SK-N-SH treated with all-trans-retinoic acid at 6 μM for 48 hours (cell line): Measurements from ENCODE around the gene SYNE2.

ENCODE experiments used
- ARNTL ChIP-seq: fragments of 450-650 bp; formaldehyde crosslinking; IDR thresholded peaks from 2 replicates; pipeline ENCODE4 v1.5.0; 2020; ENCODE audit warnings: low read depth, mild to moderate bottlenecking, moderate library complexity, borderline replicate concordance
- BACH2 ChIP-seq: fragments of 250-450 bp; sonication (Bioruptor Pico); IDR thresholded peaks from 2 replicates; pipeline ENCODE4 v1.9.0; 2021; ENCODE audit warnings: mild to moderate bottlenecking, borderline replicate concordance
- CSDC2 ChIP-seq: fragments of 250-450 bp; sonication (Bioruptor Pico); IDR thresholded peaks from 2 replicates; pipeline ENCODE4 v1.5.0; 2020; ENCODE audit warnings: mild to moderate bottlenecking, moderate library complexity
- ESRRG ChIP-seq: fragments of 250-450 bp; sonication (Bioruptor Pico); IDR thresholded peaks from 2 replicates; pipeline ENCODE4 v1.6.1; 2021; ENCODE audit warnings: mild to moderate bottlenecking
- RARB ChIP-seq: fragments of 250-450 bp; sonication (Bioruptor Pico); IDR thresholded peaks from 2 replicates; pipeline ENCODE4 v1.8.0; 2021; ENCODE audit warnings: mild to moderate bottlenecking, moderate library complexity
- ZC3H10 ChIP-seq: fragments of 250-450 bp; sonication (Bioruptor Pico); IDR thresholded peaks from 2 replicates; pipeline ENCODE4 v1.5.1; 2021; ENCODE audit warnings: mild to moderate bottlenecking, moderate library complexity
- ZFP30 ChIP-seq: fragments of 450-650 bp; formaldehyde crosslinking; IDR thresholded peaks from 2 replicates; pipeline ENCODE4 v1.5.0; 2022; ENCODE audit warnings: mild to moderate bottlenecking, moderate library complexity
- ZNF70 ChIP-seq: fragments of 450-650 bp; formaldehyde crosslinking; IDR thresholded peaks from 2 replicates; pipeline ENCODE4 v1.5.0; 2020; ENCODE audit warnings: mild to moderate bottlenecking, moderate library complexity
- ZNF8 ChIP-seq: fragments of 450-650 bp; formaldehyde crosslinking; IDR thresholded peaks from 2 replicates; pipeline ENCODE4 v1.5.0; 2020; ENCODE audit warnings: mild to moderate bottlenecking, moderate library complexity
- TF ChIP-seq, protein P1 (sequence below): fragments of 250-450 bp; sonication (Bioruptor Pico); IDR thresholded peaks from 2 replicates; pipeline ENCODE4 v1.5.1; 2020; ENCODE audit warnings: low read depth, mild to moderate bottlenecking, moderate library complexity
- TF ChIP-seq, protein P2 (sequence below): fragments of 250-450 bp; sonication (Bioruptor Pico); IDR thresholded peaks from 2 replicates; pipeline ENCODE4 v1.8.0; 2020; ENCODE audit warnings: mild to moderate bottlenecking, moderate library complexity, borderline replicate concordance

DNA sequence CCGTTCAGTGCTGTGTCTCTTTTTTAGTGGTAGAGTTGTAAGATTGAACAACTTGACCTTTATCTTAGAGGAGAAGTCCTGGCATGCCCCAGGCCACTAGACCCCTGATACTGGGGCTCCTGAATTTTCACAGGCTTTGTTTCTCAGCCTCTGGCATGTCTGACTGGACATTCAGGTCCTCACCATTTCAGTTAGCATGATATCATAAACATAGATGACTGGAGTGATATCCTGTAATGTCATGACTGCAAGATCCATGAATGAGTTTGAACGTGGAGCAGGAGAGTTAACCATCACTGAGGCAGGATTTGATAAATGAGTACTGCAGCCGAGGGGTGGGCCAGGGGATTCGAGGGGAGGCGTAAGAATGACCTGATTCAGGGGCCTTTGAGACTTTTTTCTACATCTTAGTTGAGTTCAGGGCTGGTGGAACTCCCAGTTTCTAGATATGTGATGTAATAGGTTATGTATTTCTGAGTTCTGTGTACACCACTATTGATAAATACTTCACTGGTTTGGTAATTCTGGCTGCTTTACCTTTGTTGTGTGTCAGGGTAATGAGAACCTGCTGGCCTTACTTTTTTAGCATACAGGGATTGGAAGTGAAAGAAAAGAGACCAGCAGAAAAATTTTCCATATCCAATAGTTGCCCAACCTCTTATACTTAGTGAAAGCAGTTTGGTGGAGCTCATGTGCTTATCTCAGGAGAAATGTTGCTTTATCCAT, 217.0 kb downstream of the SYNE2 start:
- TF ChIP-seq ARNTL, result no peak
- TF ChIP-seq, protein P1, sequence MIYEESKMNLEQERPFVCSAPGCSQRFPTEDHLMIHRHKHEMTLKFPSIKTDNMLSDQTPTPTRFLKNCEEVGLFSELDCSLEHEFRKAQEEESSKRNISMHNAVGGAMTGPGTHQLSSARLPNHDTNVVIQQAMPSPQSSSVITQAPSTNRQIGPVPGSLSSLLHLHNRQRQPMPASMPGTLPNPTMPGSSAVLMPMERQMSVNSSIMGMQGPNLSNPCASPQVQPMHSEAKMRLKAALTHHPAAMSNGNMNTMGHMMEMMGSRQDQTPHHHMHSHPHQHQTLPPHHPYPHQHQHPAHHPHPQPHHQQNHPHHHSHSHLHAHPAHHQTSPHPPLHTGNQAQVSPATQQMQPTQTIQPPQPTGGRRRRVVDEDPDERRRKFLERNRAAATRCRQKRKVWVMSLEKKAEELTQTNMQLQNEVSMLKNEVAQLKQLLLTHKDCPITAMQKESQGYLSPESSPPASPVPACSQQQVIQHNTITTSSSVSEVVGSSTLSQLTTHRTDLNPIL (CRISPR knock-in tag), result no peak
- TF ChIP-seq CSDC2 (CRISPR knock-in tag), result no peak
- no peak for TF ChIP-seq ZNF70 (CRISPR knock-in tag)
- TF ChIP-seq ZNF8 (CRISPR knock-in tag), result no peak
- TF ChIP-seq ZC3H10 (CRISPR knock-in tag), result no peak
- TF ChIP-seq, protein P2, sequence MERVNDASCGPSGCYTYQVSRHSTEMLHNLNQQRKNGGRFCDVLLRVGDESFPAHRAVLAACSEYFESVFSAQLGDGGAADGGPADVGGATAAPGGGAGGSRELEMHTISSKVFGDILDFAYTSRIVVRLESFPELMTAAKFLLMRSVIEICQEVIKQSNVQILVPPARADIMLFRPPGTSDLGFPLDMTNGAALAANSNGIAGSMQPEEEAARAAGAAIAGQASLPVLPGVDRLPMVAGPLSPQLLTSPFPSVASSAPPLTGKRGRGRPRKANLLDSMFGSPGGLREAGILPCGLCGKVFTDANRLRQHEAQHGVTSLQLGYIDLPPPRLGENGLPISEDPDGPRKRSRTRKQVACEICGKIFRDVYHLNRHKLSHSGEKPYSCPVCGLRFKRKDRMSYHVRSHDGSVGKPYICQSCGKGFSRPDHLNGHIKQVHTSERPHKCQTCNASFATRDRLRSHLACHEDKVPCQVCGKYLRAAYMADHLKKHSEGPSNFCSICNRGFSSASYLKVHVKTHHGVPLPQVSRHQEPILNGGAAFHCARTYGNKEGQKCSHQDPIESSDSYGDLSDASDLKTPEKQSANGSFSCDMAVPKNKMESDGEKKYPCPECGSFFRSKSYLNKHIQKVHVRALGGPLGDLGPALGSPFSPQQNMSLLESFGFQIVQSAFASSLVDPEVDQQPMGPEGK (CRISPR knock-in tag), result no peak
- TF ChIP-seq RARB (CRISPR knock-in tag), result no peak
- TF ChIP-seq BACH2 (CRISPR knock-in tag), result no peak
- no peak for TF ChIP-seq ESRRG
- no peak for TF ChIP-seq ZFP30 (CRISPR knock-in tag)
